Thyroid gland (tissue), 4 donors: ENCODE results near the gene PEX10. TPM values are rescaled to one million over a fixed set of nuclear protein-coding genes. Genes with fewer than 3 reads are reported as not detected.

Source experiments
- DNase-seq, 2 donors: peaks; one replicate each; pipeline ENCODE4 v3.0.0-alpha.2; 2019
- H3K27ac ChIP-seq, 3 donors: fragments of 200-600 bp; sonication (generic); 1 replicate in 2 of 3; 2 replicates in 1 of 3; pipeline ENCODE4 v1.5.1; 2016 to 2019; ENCODE audit warnings: mild to moderate bottlenecking in 1 of 3, moderate library complexity in 1 of 3
- H3K27me3 ChIP-seq: fragments of 200-600 bp; sonication (generic); one replicate; pipeline ENCODE4 v1.5.1; 2019
- H3K36me3 ChIP-seq, 2 donors: fragments of 200-600 bp; sonication (generic); one replicate each; pipeline ENCODE4 v1.5.1; 2016 to 2019
- H3K4me1 ChIP-seq, 2 donors: fragments of 200-600 bp; sonication (generic); one replicate each; pipeline ENCODE4 v1.5.1; 2017 to 2019
- H3K4me3 ChIP-seq, 3 donors: fragments of 200-600 bp; sonication (generic); replicated peaks in 1 of 3; 1 replicate in 2 of 3; 2 replicates in 1 of 3; pipeline ENCODE4 v1.5.1; 2016; ENCODE audit warnings: mild to moderate bottlenecking in 1 of 3
- H3K9me3 ChIP-seq: fragments of 200-600 bp; sonication (generic); one replicate; pipeline ENCODE4 v1.5.1; 2017
- CTCF ChIP-seq, 6 experiments: fragments of 200-600 bp in 3 of 6; fragments of 450-650 bp in 3 of 6; sonication (generic) in 3 of 6; IDR thresholded peaks; one replicate each; pipeline ENCODE4 v1.5.1; 2016 to 2019; ENCODE audit warnings: antibody characterized with exemption in 6 of 6, mild to moderate bottlenecking in 2 of 6, inconsistent platforms in 1 of 6, moderate library complexity in 1 of 6
- POLR2A ChIP-seq, 2 donors: fragments of 450-650 bp; IDR thresholded peaks; one replicate each; pipeline ENCODE4 v1.6.1; 2017; ENCODE audit warnings: antibody characterized with exemption in 2 of 2, mild to moderate bottlenecking in 2 of 2, moderate library complexity in 1 of 2
- WGBS, 2 donors: methylation state at CpG; one replicate each; pipeline ENCODE4 v1.1.5; 2017; 5-methylcytosine and 5-hydroxymethylcytosine counted together
- intact Hi-C: fragments of 100-400 bp; cut with DNase I; formaldehyde crosslinking; loops from one replicate; pipeline ENCODE4 v1.15.1; 2023
- total RNA-seq, 4 donors: library from RNA; depleted of rRNA; stranded (reverse); fragments of >200 nt; gene quantifications; one replicate each; pipeline ENCODE4 v1.2.3, GENCODE V29; 2016

Gene PEX10
- total RNA-seq, 4 donors from 2014 or later = 25.0 to 35.2 (median 33.5) TPM

DNA sequence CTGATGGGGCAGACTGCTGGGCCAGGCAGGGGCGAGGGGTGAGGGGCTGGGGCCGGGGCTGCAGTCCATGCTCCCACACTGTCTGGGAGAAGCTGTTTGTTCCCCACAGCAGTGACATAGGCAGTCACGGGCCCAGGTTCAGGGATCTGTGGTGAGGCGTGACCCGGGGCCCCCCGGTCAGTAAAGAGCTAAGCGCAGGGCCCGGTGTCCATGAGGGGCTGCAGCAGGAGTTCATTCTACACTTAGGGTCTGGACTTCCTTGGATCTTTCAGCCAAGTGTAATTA is 4.4 kb downstream of the PEX10 start:
- H3K36me3 ChIP-seq = peaks cover 38 to 40% of the 10 kb centered on the region in 2 donors
- DNase-seq = no peak
- intact Hi-C loops = no loop called here
- H3K4me1 ChIP-seq = peaks cover 6 to 8% of the 10 kb centered on the region in 2 donors
- no peak overlapping the region for H3K27ac ChIP-seq
- no peaks in the 10 kb centered on the region for H3K27me3 ChIP-seq
- H3K4me3 ChIP-seq = no peak overlapping the region
- no peaks in the 10 kb centered on the region for H3K9me3 ChIP-seq
- WGBS, 2 donors = 96 to 98% methylated on average over 8 of the region's 8 CpGs
- TF ChIP-seq CTCF (IDR thresholded peaks at IDR 0.05) = no peak

- no peak overlapping the region for H3K4me3 ChIP-seq
- H3K27me3 ChIP-seq = no peaks in the 10 kb centered on the region
- WGBS, 2 donors = 83 to 92% methylated on average over 18 to 21 of the region's 25 CpGs
- no peak for DNase-seq
- no peak for TF ChIP-seq POLR2A (IDR thresholded peaks at IDR 0.05)
- no peak for TF ChIP-seq CTCF (IDR thresholded peaks at IDR 0.05)
- H3K9me3 ChIP-seq = no peaks in the 10 kb centered on the region
- peaks cover 41 to 46% of the 10 kb centered on the region in 2 donors for H3K36me3 ChIP-seq
- peaks cover 6 to 8% of the 10 kb centered on the region in 2 donors for H3K4me1 ChIP-seq
- intact Hi-C loops = no loop called here
- no peak overlapping the region for H3K27ac ChIP-seq
Measured at GRCh38 chr1:2407166-2407990, 5.0 kb downstream of the PEX10 start.

DNA sequence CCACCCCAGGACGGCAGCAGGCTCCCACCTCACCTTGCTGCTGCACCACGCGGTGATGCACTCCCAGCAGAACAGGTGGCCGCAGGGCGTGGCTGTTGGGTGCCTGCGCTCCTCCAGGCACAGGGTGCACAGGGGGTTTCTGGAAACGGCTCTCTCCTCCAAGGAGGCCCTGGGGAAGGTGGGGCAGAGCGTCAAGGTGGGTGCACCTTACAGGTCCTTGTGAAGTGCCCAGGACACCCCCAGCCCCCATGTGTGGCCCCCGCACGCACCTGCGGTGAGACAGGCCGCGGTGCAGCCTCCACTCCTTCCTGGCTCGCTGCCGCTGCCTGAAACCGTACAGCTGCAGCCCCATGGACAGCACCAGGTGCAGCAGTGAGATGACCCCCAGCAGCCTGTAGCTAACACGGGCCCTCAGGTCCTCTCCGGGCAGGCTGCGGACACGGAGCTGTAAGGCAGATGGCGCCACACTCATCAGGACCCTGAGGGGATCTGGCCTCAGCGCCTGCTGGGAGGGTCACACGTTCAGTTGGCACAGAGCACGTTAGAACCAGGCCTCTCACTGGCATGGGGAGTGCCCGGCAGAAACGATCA is 5.8 kb downstream of the PEX10 start:
- no peak overlapping the region for H3K4me3 ChIP-seq
- H3K9me3 ChIP-seq = no peaks in the 10 kb centered on the region
- intact Hi-C loops = no loop called here
- H3K27me3 ChIP-seq = no peaks in the 10 kb centered on the region
- H3K27ac ChIP-seq = no peak overlapping the region
- H3K4me1 ChIP-seq = peaks cover 1 to 2% of the 10 kb centered on the region in 2 donors
- TF ChIP-seq POLR2A (IDR thresholded peaks at IDR 0.05) (no peak), CTCF (IDR thresholded peaks at IDR 0.05) (no peak)
- WGBS, 2 donors = 81 to 89% methylated on average over 18 to 24 of the region's 26 CpGs
- no peak for DNase-seq
- H3K36me3 ChIP-seq = peaks cover 49 to 53% of the 10 kb centered on the region in 2 donors

DNA sequence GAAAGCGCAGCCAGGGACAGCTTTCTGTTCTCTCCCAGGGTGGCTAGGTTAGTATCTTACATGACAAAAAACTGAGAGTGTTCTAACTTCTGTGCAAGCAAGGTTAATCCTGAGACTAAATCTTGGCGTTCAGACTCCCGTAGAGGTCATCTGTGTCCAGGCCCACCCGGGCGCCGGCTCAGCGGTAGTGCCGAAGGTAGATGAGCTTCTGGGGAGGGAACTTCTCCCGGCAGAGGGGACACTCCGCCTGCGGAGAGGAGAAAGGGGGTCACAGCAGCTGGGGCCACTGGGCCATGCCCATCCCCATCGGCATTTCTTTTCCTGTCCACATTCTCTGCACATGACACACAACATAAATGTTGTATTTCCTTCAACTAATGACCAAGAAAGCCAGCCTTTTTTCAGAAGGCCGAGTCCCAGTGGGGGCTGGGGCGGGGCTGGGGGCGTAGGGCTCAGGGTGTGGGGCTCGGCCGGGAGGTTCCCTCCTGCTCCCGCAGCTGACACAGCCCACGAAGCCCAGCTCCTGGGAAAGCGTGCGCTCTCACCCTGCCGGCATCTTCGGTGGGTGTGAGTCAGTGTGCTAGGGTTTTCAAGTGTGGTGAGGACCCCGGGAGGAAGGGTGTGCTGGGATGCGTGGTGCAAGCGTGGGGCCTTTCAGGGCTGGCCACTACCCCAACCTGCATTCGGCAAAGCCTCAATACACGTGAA is 6.6 kb downstream of the PEX10 start:
- peaks cover 51 to 55% of the 10 kb centered on the region in 2 donors for H3K36me3 ChIP-seq
- DNase-seq = no peak
- WGBS, 2 donors = 88 to 90% methylated on average over 21 to 27 of the region's 28 CpGs
- no peak overlapping the region for H3K4me3 ChIP-seq
- H3K4me1 ChIP-seq = no peaks in the 10 kb centered on the region
- no peak overlapping the region for H3K27ac ChIP-seq
- intact Hi-C loops = no loop called here
- H3K9me3 ChIP-seq = no peaks in the 10 kb centered on the region
- no peaks in the 10 kb centered on the region for H3K27me3 ChIP-seq
- TF ChIP-seq CTCF (IDR thresholded peaks at IDR 0.05) (no peak), POLR2A (IDR thresholded peaks at IDR 0.05) (no peak)
